Ishikawa (cell line): ENCODE results near the gene KMT2E.
A peak's percentile ranks its signal among the peaks of the same experiment; 100 is the strongest.

Experiments
- CEBPB ChIP-seq: IDR thresholded peaks from 2 replicates; pipeline ENCODE4 v1.6.1; 2012
- CREB1 ChIP-seq: IDR thresholded peaks from 2 replicates; pipeline ENCODE4 v1.6.1; 2012; ENCODE audit warnings: low read depth
- EGR1 ChIP-seq: IDR thresholded peaks from 2 replicates; pipeline ENCODE4 v1.6.1; 2012
- EP300 ChIP-seq: IDR thresholded peaks from 2 replicates; pipeline ENCODE4 v1.6.1; 2012; ENCODE audit warnings: borderline replicate concordance
- FOXM1 ChIP-seq: IDR thresholded peaks from 2 replicates; pipeline ENCODE4 v1.6.1; 2012; ENCODE audit warnings: low read depth, borderline replicate concordance
- MAX ChIP-seq: IDR thresholded peaks from 2 replicates; pipeline ENCODE4 v1.6.1; 2012
- NFIC ChIP-seq: IDR thresholded peaks from 2 replicates; pipeline ENCODE4 v1.6.1; 2012
- RAD21 ChIP-seq: IDR thresholded peaks from 2 replicates; pipeline ENCODE4 v1.6.1; 2012; ENCODE audit warnings: low read depth
- REST ChIP-seq: IDR thresholded peaks from 2 replicates; pipeline ENCODE4 v1.6.1; 2012; ENCODE audit warnings: low read depth, mild to moderate bottlenecking
- TAF1 ChIP-seq: IDR thresholded peaks from 2 replicates; pipeline ENCODE4 v1.6.1; 2012; ENCODE audit warnings: low read depth, mild to moderate bottlenecking
- TCF12 ChIP-seq: IDR thresholded peaks from 2 replicates; pipeline ENCODE4 v1.6.1; 2012; ENCODE audit warnings: low read depth
- TEAD4 ChIP-seq: IDR thresholded peaks from 2 replicates; pipeline ENCODE4 v1.6.1; 2012
- USF1 ChIP-seq: IDR thresholded peaks from 2 replicates; pipeline ENCODE4 v1.6.1; 2012
- YY1 ChIP-seq: IDR thresholded peaks from 2 replicates; pipeline ENCODE4 v1.6.1; 2012; ENCODE audit warnings: low read depth
- ZBTB7A ChIP-seq: IDR thresholded peaks from 2 replicates; pipeline ENCODE4 v1.6.1; 2012; ENCODE audit warnings: low read depth

KMT2E gene

GRCh38 chr7:105013816-105014692 lies at the start of gene KMT2E:
TSS of gene KMT2E (plus strand) at chr7:105014205. CDS start at chr7:105040953, 26,748 bp downstream.
- TF ChIP-seq TCF12 (peak; percentile 17; the same call in 1 of the 2 replicates), REST (no peak; the same call in 1 of the 2 replicates), MAX (peak; percentile 69), TAF1 (no peak; the same call in 1 of the 2 replicates), RAD21 (no peak), CEBPB (no peak), YY1 (peak; percentile 98), EP300 (peak; percentile 69), EGR1 (no peak), USF1 (no peak; the same call in 1 of the 2 replicates), CREB1 (no peak), TEAD4 (0 out of 2 replicates have a peak, but pooled peaks have one; percentile 48), ZBTB7A (peak; percentile 89), FOXM1 (no peak), NFIC (peak; percentile 4; the same call in 1 of the 2 replicates)

- no peak for TF ChIP-seq FOXM1
- TF ChIP-seq ZBTB7A: no peak
These were observed 49.3 kb upstream of the KMT2E start for GRCh38 chr7:104964626-104965236.

GRCh38 chr7:104966022-104966421 lies 48.0 kb upstream of the KMT2E start:
- no peak for TF ChIP-seq TCF12
- TF ChIP-seq EP300: no peak
- no peak for TF ChIP-seq FOXM1
- no peak for TF ChIP-seq TAF1
- TF ChIP-seq CEBPB: no peak
- no peak for TF ChIP-seq RAD21
- no peak for TF ChIP-seq ZBTB7A
- TF ChIP-seq TEAD4: no peak
- no peak for TF ChIP-seq EGR1
- TF ChIP-seq YY1: no peak
- no peak for TF ChIP-seq CREB1
- TF ChIP-seq REST: no peak
- TF ChIP-seq USF1: no peak
- TF ChIP-seq NFIC: no peak
- TF ChIP-seq MAX: no peak

GRCh38 chr7:104967088-104967487 lies 46.9 kb upstream of the KMT2E start:
- no peak for TF ChIP-seq USF1
- TF ChIP-seq RAD21: no peak
- no peak for TF ChIP-seq CEBPB
- no peak for TF ChIP-seq TCF12
- TF ChIP-seq TEAD4: no peak
- TF ChIP-seq MAX: no peak
- TF ChIP-seq NFIC: no peak
- no peak for TF ChIP-seq REST
- no peak for TF ChIP-seq EGR1
- TF ChIP-seq ZBTB7A: no peak
- TF ChIP-seq YY1: no peak
- no peak for TF ChIP-seq EP300
- no peak for TF ChIP-seq CREB1
- no peak for TF ChIP-seq TAF1
- TF ChIP-seq FOXM1: no peak
